ENCODE results near the gene ZPBP2. TPM values are rescaled to one million over a fixed set of nuclear protein-coding genes. Genes with fewer than 3 reads are reported as not detected.
"Not testable (repeated sequence)": the region's sequence is repeated elsewhere in the genome, so short reads cannot be mapped to it uniquely, and the experiment has no call there.

The ZPBP2 gene
- polyA plus RNA-seq, 4 donors, result not detected

DNA sequence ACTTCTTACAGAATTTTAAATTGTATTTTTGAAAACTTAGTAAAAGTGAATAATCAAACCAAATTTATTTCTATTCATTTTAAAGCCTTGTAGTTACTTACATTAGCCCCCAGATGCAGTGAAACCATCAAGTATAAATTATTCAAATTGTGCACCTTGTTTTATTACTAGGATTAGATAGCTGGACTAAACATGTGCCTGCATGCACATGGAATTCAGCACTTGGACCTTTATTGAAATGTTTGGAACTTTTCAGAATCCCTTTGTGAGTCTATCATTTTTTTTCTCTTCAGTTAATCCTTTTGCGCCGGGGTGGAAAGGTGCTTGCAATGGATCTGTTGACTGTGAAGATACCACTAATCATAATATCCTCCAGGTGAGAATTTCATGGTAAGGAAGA lies 4.7 kb downstream of the ZPBP2 start:
- FAIRE-seq, result no peak
- Histone ChIP-seq H3K9me3 (ENCODE audit: control insufficient read depth in 2 of 2, insufficient read depth in 1 of 2, low read depth in 1 of 2, low read length in 1 of 2) (peaks cover 0 to 11% of the 10 kb centered on the region in 2 donors), H3K27me3 (ENCODE audit: control insufficient read depth in 3 of 3, insufficient read depth in 3 of 3, low read length in 3 of 3) (peaks cover 0 to 14% (median 3%) of the 10 kb centered on the region in 3 donors), H3K27ac (ENCODE audit: low read depth in 1 of 3, low read length in 2 of 3) (no peak overlapping the region), H3K4me1 (ENCODE audit: control insufficient read depth in 3 of 3, insufficient read depth in 2 of 3, low read depth in 1 of 3, low read length in 2 of 3) (peaks cover 0 to 3% (median 0%) of the 10 kb centered on the region in 3 donors), H3K36me3 (ENCODE audit: control insufficient read depth in 3 of 3, insufficient read depth in 2 of 3, low read depth in 1 of 3, low read length in 3 of 3) (no peaks in the 10 kb centered on the region), H3K4me3 (ENCODE audit: low read depth in 1 of 3, low read length in 3 of 3) (no peak overlapping the region)
- WGBS, 3 donors, result 16 to 70% (median 68%) methylated on average over 2 of the region's 2 CpGs
- peak; percentile 39 to 65 for DNase-seq

DNA sequence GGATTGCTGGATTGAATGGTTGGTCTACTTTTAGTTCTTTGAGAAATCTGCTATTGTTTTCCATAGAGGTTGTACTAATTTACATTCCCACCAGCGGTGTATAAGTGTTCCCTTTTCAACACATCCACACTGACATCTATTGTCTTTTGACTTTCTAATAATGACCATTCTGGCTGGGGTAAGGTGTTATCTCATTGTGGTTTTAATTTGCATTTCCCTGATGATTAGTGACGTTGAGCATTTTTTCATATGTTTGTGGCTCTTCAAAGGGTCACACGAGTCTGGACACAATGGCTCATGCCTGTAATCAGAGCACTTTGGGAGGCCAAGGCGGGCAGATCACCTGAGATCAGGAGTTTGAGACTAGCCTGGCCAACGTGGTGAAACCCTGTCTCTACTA lies 18.1 kb downstream of the ZPBP2 start:
- not testable (repeated sequence) for H3K9me3 ChIP-seq (ENCODE audit: control insufficient read depth in 2 of 2, insufficient read depth in 1 of 2, low read depth in 1 of 2, low read length in 1 of 2); DNase-seq; H3K4me3 ChIP-seq (ENCODE audit: low read depth in 1 of 3, low read length in 3 of 3); FAIRE-seq; H3K36me3 ChIP-seq (ENCODE audit: control insufficient read depth in 3 of 3, insufficient read depth in 2 of 3, low read depth in 1 of 3, low read length in 3 of 3); H3K27ac ChIP-seq (ENCODE audit: low read depth in 1 of 3, low read length in 2 of 3); H3K4me1 ChIP-seq (ENCODE audit: control insufficient read depth in 3 of 3, insufficient read depth in 2 of 3, low read depth in 1 of 3, low read length in 2 of 3); H3K27me3 ChIP-seq (ENCODE audit: control insufficient read depth in 3 of 3, insufficient read depth in 3 of 3, low read length in 3 of 3)
- 69 to 85% (median 82%) methylated on average over 5 of the region's 5 CpGs for WGBS, 3 donors

DNA sequence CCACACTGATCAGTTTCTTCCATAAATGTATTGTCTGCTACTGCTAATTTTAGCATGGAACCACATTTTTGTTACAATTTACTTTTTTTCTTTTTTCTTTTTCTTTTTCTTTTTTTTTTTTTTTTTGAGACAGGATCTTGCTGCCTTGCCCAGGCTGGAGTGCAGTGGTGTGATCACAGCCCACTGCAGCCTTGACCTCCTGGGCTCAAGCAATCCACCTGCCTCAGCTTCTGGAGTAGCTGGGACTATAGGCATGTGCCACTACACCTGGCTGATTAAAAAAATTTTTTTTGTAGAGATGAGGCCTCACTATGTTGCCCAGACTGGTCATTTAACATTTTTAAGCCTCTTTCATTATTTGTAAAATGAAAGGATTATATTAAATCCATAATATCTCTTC lies 19.1 kb downstream of the ZPBP2 start:
- Histone ChIP-seq H3K4me1 (ENCODE audit: control insufficient read depth in 3 of 3, insufficient read depth in 2 of 3, low read depth in 1 of 3, low read length in 2 of 3) (no peaks in the 10 kb centered on the region), H3K27me3 (ENCODE audit: control insufficient read depth in 3 of 3, insufficient read depth in 3 of 3, low read length in 3 of 3) (no peaks in the 10 kb centered on the region), H3K9me3 (ENCODE audit: control insufficient read depth in 2 of 2, insufficient read depth in 1 of 2, low read depth in 1 of 2, low read length in 1 of 2) (no peaks in the 10 kb centered on the region), H3K36me3 (ENCODE audit: control insufficient read depth in 3 of 3, insufficient read depth in 2 of 3, low read depth in 1 of 3, low read length in 3 of 3) (no peaks in the 10 kb centered on the region), H3K4me3 (ENCODE audit: low read depth in 1 of 3, low read length in 3 of 3) (no peak overlapping the region), H3K27ac (ENCODE audit: low read depth in 1 of 3, low read length in 2 of 3) (no peak overlapping the region)
- DNase-seq (no peak), FAIRE-seq (no peak)

DNA sequence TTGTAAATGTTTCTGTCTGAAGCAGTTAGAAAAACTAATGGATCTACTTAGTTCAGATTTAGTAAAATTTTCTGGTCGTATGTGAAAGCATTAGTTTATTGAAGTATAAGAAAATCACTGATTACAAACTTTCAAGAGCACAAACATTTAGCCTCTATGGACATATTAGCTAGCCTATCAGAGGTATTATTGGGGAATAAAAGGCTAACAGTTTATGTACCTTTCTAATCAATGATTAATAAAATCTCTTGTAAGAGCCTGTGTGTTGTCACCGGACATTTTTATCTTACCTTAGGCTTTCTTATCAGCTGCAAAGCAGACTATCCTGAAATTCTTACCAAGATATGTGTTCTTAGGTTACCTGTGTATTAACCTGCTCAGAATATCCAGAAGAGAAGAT lies 21.2 kb downstream of the ZPBP2 start:
- FAIRE-seq, result no peak
- no peak overlapping the region for H3K27ac ChIP-seq (ENCODE audit: low read depth in 1 of 3, low read length in 2 of 3)

DNA sequence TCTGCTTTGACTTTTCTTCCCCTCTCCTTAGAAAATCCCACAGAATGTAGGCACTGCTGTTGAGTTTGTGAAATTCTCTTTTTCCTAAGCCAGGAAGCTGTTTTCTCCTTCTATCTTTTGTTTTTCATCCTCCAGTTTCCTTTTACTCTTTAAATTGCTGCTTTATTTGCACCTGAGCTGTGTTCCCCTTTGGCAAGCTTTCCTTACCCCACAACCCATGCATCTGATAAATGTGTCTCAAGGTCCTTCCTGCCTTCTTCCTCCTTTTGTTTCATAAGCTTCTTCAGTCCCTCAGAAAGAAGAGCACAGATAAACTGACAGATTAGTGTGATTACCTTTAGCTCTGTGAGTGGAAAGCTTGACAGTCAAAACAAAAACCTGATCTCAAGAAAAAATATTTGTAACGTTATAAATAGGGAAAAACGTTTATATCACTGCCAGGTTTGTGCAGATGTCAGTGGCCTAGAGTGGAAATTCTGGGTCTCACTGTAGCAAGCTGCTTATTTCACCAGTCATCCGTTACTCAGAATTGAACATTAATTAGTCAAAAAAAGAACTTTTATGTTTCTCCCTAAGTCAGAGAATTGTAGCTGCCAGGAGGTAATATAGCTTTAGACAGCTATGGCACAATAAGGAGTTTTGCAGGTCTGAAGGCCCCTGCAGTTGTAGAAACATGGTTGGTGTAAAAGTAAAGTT lies 26.8 kb downstream of the ZPBP2 start:
- DNase-seq (no peak), FAIRE-seq (no peak)
- 26 to 29% (median 27%) methylated on average over 3 of the region's 3 CpGs for WGBS, 3 donors
- no peaks in the 10 kb centered on the region for H3K9me3 ChIP-seq (ENCODE audit: control insufficient read depth in 2 of 2, insufficient read depth in 1 of 2, low read depth in 1 of 2, low read length in 1 of 2)
- no peaks in the 10 kb centered on the region for H3K4me1 ChIP-seq (ENCODE audit: control insufficient read depth in 3 of 3, insufficient read depth in 2 of 3, low read depth in 1 of 3, low read length in 2 of 3)
- H3K27ac ChIP-seq (ENCODE audit: low read depth in 1 of 3, low read length in 2 of 3), result no peak overlapping the region
- H3K36me3 ChIP-seq (ENCODE audit: control insufficient read depth in 3 of 3, insufficient read depth in 2 of 3, low read depth in 1 of 3, low read length in 3 of 3), result no peaks in the 10 kb centered on the region
- no peaks in the 10 kb centered on the region for H3K27me3 ChIP-seq (ENCODE audit: control insufficient read depth in 3 of 3, insufficient read depth in 3 of 3, low read length in 3 of 3)
- no peak overlapping the region for H3K4me3 ChIP-seq (ENCODE audit: low read depth in 1 of 3, low read length in 3 of 3)

More for the DNA sequence above, 21.2 kb downstream of the ZPBP2 start:
- H3K9me3 ChIP-seq (ENCODE audit: control insufficient read depth in 2 of 2, insufficient read depth in 1 of 2, low read depth in 1 of 2, low read length in 1 of 2), result no peaks in the 10 kb centered on the region
- H3K4me3 ChIP-seq (ENCODE audit: low read depth in 1 of 3, low read length in 3 of 3), result no peak overlapping the region
- H3K36me3 ChIP-seq (ENCODE audit: control insufficient read depth in 3 of 3, insufficient read depth in 2 of 3, low read depth in 1 of 3, low read length in 3 of 3), result no peaks in the 10 kb centered on the region
- peak in 1 of 2 donors; percentile 60 for DNase-seq
- H3K27me3 ChIP-seq (ENCODE audit: control insufficient read depth in 3 of 3, insufficient read depth in 3 of 3, low read length in 3 of 3), result no peaks in the 10 kb centered on the region
- 10 to 50% (median 22%) methylated on average over 2 of the region's 2 CpGs for WGBS, 3 donors
- no peaks in the 10 kb centered on the region for H3K4me1 ChIP-seq (ENCODE audit: control insufficient read depth in 3 of 3, insufficient read depth in 2 of 3, low read depth in 1 of 3, low read length in 2 of 3)

DNA sequence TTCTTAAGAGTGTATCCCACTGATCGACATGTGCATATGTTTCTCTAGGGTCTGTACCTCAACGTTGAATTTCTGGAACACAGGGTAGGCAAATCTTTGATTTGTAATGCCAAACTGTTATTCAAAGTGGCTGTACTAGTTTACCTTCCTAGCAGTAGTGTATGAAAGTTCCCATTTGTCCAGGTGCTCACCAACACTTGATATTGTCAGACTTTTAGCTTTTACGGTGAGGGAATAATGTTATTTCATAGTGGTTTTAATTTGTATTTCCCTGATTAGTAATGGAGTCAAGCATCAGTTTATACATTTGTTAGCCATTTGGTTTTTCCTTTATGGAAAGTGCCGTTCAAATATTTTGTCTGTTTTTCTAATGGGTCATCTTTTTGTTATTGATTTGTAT lies 30.1 kb downstream of the ZPBP2 start:
- no peaks in the 10 kb centered on the region for H3K36me3 ChIP-seq (ENCODE audit: control insufficient read depth in 3 of 3, insufficient read depth in 2 of 3, low read depth in 1 of 3, low read length in 3 of 3)
- no peak for FAIRE-seq
- 94 to 98% (median 96%) methylated on average over 4 of the region's 4 CpGs for WGBS, 3 donors

DNA sequence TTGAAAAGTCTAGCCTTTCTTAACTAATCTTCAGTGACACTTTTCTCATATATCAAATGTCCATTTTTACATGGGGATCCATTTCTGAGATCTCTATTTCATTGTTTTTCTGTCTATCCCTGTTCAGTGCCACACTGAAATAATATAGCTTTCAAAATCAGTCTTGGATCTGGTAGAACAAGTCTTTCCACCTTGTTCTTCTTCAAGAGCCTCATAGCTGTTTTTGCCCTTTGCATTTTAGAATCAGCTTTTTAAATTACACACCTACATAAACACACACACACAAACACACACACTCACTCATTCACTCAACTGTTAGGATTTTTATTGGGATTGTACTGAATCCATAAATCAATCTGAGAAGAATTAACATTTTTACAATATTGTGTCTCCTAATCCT lies 31.2 kb downstream of the ZPBP2 start:
- Histone ChIP-seq H3K4me1 (ENCODE audit: control insufficient read depth in 3 of 3, insufficient read depth in 2 of 3, low read depth in 1 of 3, low read length in 2 of 3) (peaks cover 0 to under 1% (median 0%) of the 10 kb centered on the region in 3 donors), H3K9me3 (ENCODE audit: control insufficient read depth in 2 of 2, insufficient read depth in 1 of 2, low read depth in 1 of 2, low read length in 1 of 2) (no peaks in the 10 kb centered on the region), H3K27me3 (ENCODE audit: control insufficient read depth in 3 of 3, insufficient read depth in 3 of 3, low read length in 3 of 3) (no peaks in the 10 kb centered on the region), H3K27ac (ENCODE audit: low read depth in 1 of 3, low read length in 2 of 3) (no peak overlapping the region), H3K4me3 (ENCODE audit: low read depth in 1 of 3, low read length in 3 of 3) (no peak overlapping the region), H3K36me3 (ENCODE audit: control insufficient read depth in 3 of 3, insufficient read depth in 2 of 3, low read depth in 1 of 3, low read length in 3 of 3) (peaks cover 0 to 5% (median 3%) of the 10 kb centered on the region in 3 donors)
- FAIRE-seq, result no peak
- DNase-seq, result no peak

More for the DNA sequence above, 30.1 kb downstream of the ZPBP2 start:
- Histone ChIP-seq H3K4me3 (ENCODE audit: low read depth in 1 of 3, low read length in 3 of 3) (no peak overlapping the region), H3K27me3 (ENCODE audit: control insufficient read depth in 3 of 3, insufficient read depth in 3 of 3, low read length in 3 of 3) (no peaks in the 10 kb centered on the region), H3K9me3 (ENCODE audit: control insufficient read depth in 2 of 2, insufficient read depth in 1 of 2, low read depth in 1 of 2, low read length in 1 of 2) (no peaks in the 10 kb centered on the region), H3K27ac (ENCODE audit: low read depth in 1 of 3, low read length in 2 of 3) (no peak overlapping the region), H3K4me1 (ENCODE audit: control insufficient read depth in 3 of 3, insufficient read depth in 2 of 3, low read depth in 1 of 3, low read length in 2 of 3) (no peaks in the 10 kb centered on the region)
- no peak for DNase-seq

DNA sequence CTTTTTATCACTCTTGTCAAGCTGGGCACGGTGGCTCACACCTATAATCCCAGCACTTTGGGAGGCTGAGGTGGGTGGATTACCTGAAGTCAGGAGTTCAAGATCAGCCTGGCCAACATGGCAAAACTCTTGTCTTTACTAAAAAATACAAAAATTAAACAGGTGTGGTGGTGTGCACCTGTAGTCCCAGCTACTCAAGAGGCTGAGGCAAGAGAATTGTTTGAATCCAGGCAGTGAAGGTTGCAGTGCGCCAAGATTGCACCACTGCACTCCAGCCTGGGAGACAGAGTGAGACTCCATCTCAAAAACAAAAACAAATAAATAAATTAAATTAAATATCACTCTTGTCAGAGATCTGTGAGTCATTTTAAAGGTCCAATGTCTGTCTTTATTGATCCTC lies 34.0 kb downstream of the ZPBP2 start:
- H3K27me3 ChIP-seq (ENCODE audit: control insufficient read depth in 3 of 3, insufficient read depth in 3 of 3, low read length in 3 of 3); FAIRE-seq; DNase-seq; H3K9me3 ChIP-seq (ENCODE audit: control insufficient read depth in 2 of 2, insufficient read depth in 1 of 2, low read depth in 1 of 2, low read length in 1 of 2); H3K27ac ChIP-seq (ENCODE audit: low read depth in 1 of 3, low read length in 2 of 3); H3K4me3 ChIP-seq (ENCODE audit: low read depth in 1 of 3, low read length in 3 of 3); H3K4me1 ChIP-seq (ENCODE audit: control insufficient read depth in 3 of 3, insufficient read depth in 2 of 3, low read depth in 1 of 3, low read length in 2 of 3): not testable (repeated sequence)
- 85 to 95% (median 89%) methylated on average over 2 of the region's 2 CpGs for WGBS, 3 donors
- peaks cover 0 to 27% (median 16%) of the 10 kb centered on the region in 3 donors for H3K36me3 ChIP-seq (ENCODE audit: control insufficient read depth in 3 of 3, insufficient read depth in 2 of 3, low read depth in 1 of 3, low read length in 3 of 3)

All from small intestine (tissue), 7 donors.